OCI-LY1 (cell line): ENCODE data around the gene ST6GALNAC4.

Experiments
- EZH2 ChIP-seq: fragments of 200-600 bp; sonication (generic), shearing (Covaris generic); IDR thresholded peaks from 2 replicates; pipeline ENCODE4 v1.8.0; 2017; ENCODE audit warnings: borderline replicate concordance, mixed run types, mild to moderate bottlenecking, antibody characterized with exemption, low read length, moderate library complexity, mixed read lengths
- TF ChIP-seq, protein P1 (sequence below): fragments of 200-600 bp; sonication (generic), shearing (Covaris generic); IDR thresholded peaks from 2 replicates; pipeline ENCODE4 v1.5.1; 2017; ENCODE audit warnings: mild to moderate bottlenecking, antibody characterized with exemption, low read length, moderate library complexity, mixed read lengths

DNA sequence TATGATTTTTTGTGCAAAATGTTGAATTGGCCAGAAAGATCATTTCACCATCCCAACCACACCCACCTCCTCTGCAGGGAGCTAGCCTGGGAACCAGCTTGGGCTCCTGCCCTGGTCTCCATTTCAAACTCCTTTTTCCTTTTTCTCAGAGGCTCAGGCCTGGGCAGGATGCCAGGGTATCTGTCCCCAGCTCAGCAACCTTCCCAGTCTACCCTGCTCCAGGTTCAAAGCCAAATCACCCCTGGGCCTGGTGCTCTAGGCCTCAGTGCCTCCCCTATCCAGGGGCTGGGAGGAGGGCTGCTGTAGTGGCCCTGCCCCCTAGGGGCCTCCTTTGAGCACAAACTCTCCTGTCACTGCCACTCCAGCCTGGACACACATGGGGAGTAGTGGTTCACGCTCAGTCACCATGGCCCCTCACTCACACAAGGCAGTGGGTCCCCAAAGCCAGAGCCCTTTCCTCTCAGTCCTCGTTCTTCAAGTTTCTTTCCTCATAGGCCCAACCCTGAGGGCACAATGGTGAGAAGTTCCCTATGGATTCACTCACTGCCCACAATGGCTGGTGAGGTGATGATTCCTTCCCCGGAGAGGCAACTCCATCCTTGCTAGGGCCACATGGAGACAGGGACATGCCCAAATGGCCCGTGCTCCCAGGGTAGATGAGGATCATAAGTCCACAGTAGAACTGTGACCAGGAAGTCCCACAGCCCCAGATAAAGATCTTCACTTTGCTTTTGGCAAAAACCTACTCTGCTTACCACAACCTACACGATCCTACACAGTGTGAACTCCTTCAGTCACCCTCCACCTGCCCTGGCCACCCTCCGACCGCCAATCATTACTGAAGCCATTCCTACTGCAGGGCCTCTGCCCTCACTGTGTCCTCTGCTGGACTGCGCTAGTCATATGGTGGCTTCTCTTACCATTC lies 1.6 kb upstream of the ST6GALNAC4 start:
- TF ChIP-seq, protein P1, sequence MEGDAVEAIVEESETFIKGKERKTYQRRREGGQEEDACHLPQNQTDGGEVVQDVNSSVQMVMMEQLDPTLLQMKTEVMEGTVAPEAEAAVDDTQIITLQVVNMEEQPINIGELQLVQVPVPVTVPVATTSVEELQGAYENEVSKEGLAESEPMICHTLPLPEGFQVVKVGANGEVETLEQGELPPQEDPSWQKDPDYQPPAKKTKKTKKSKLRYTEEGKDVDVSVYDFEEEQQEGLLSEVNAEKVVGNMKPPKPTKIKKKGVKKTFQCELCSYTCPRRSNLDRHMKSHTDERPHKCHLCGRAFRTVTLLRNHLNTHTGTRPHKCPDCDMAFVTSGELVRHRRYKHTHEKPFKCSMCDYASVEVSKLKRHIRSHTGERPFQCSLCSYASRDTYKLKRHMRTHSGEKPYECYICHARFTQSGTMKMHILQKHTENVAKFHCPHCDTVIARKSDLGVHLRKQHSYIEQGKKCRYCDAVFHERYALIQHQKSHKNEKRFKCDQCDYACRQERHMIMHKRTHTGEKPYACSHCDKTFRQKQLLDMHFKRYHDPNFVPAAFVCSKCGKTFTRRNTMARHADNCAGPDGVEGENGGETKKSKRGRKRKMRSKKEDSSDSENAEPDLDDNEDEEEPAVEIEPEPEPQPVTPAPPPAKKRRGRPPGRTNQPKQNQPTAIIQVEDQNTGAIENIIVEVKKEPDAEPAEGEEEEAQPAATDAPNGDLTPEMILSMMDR: peak; percentile 36; the same call in 1 of the 2 replicates
- TF ChIP-seq EZH2: no peak
